H9 (cell line): ENCODE data around the gene ZNF680. TPM values are rescaled to one million over a fixed set of nuclear protein-coding genes. Genes with fewer than 3 reads are reported as not detected.

Experiments used
- DNase-seq: peaks from one replicate; pipeline ENCODE4 v3.0.0-alpha.2; 2017
- H2AFZ ChIP-seq: one replicate; pipeline ENCODE4 v1.6.1; 2013; ENCODE audit warnings: mild to moderate bottlenecking, low read length, control low read depth, moderate library complexity
- H2AK5ac ChIP-seq: 2 replicates; pipeline ENCODE4 v1.6.1; 2013; ENCODE audit warnings: low read length, control low read depth, mixed read lengths; ENCODE audit not compliant: insufficient read length
- H2BK120ac ChIP-seq: one replicate; pipeline ENCODE4 v1.6.1; 2013; ENCODE audit warnings: low read depth, mild to moderate bottlenecking, low read length, control low read depth, inconsistent platforms; ENCODE audit not compliant: poor library complexity, severe bottlenecking
- H2BK12ac ChIP-seq: 2 replicates; pipeline ENCODE4 v1.6.1; 2013; ENCODE audit warnings: low read length, control low read depth, mixed read lengths, low read depth; ENCODE audit not compliant: insufficient read length
- H2BK15ac ChIP-seq: 2 replicates; pipeline ENCODE4 v1.6.1; 2013; ENCODE audit warnings: low read depth, low read length, control low read depth
- H2BK20ac ChIP-seq: one replicate; pipeline ENCODE4 v1.6.1; 2013; ENCODE audit warnings: low read depth, mild to moderate bottlenecking, low read length, control low read depth, inconsistent platforms; ENCODE audit not compliant: poor library complexity, severe bottlenecking
- H2BK5ac ChIP-seq: 2 replicates; pipeline ENCODE4 v1.6.1; 2013; ENCODE audit warnings: low read length, control low read depth, mixed read lengths; ENCODE audit not compliant: insufficient read length
- H3K14ac ChIP-seq: 2 replicates; pipeline ENCODE4 v1.6.1; 2013; ENCODE audit warnings: low read length, control low read depth; ENCODE audit not compliant: insufficient read depth
- H3K18ac ChIP-seq: 2 replicates; pipeline ENCODE4 v1.6.1; 2013; ENCODE audit warnings: low read depth, mild to moderate bottlenecking, mixed read lengths, low read length, control low read depth; ENCODE audit not compliant: insufficient read length
- H3K23ac ChIP-seq: 2 replicates; pipeline ENCODE4 v1.6.1; 2013; ENCODE audit warnings: low read length, control low read depth, mixed read lengths, low read depth; ENCODE audit not compliant: insufficient read length
- H3K23me2 ChIP-seq: 2 replicates; pipeline ENCODE4 v1.6.1; 2013; ENCODE audit warnings: low read depth, mild to moderate bottlenecking, mixed read lengths, low read length, control low read depth; ENCODE audit not compliant: insufficient read length, poor library complexity, severe bottlenecking
- H3K27ac ChIP-seq: 2 replicates; pipeline ENCODE4 v1.5.1; 2013; ENCODE audit warnings: low read length, control low read depth, mixed read lengths, low read depth; ENCODE audit not compliant: insufficient read length
- H3K27me3 ChIP-seq: 2 replicates; pipeline ENCODE4 v1.6.1; 2013; ENCODE audit warnings: low read length, control low read depth, inconsistent platforms; ENCODE audit not compliant: insufficient read depth
- H3K4ac ChIP-seq: 2 replicates; pipeline ENCODE4 v1.6.1; 2013; ENCODE audit warnings: low read depth, mild to moderate bottlenecking, control low read depth, inconsistent platforms, low read length, moderate library complexity
- H3K4me1 ChIP-seq: 2 replicates; pipeline ENCODE4 v1.6.1; 2013; ENCODE audit warnings: low read length, control low read depth, inconsistent platforms; ENCODE audit not compliant: insufficient read depth
- H3K4me2 ChIP-seq: 2 replicates; pipeline ENCODE4 v1.6.1; 2013; ENCODE audit warnings: low read length, control low read depth, mixed read lengths; ENCODE audit not compliant: insufficient read length, insufficient read depth
- H3K56ac ChIP-seq: 2 replicates; pipeline ENCODE4 v1.6.1; 2013; ENCODE audit warnings: low read depth, mild to moderate bottlenecking, mixed read lengths, low read length, control low read depth; ENCODE audit not compliant: insufficient read length
- H3K79me1 ChIP-seq: 2 replicates; pipeline ENCODE4 v1.6.1; 2013; ENCODE audit warnings: low read depth, mild to moderate bottlenecking, moderate library complexity, low read length, control low read depth, inconsistent platforms; ENCODE audit not compliant: insufficient read depth, poor library complexity, severe bottlenecking
- H3K79me2 ChIP-seq: 2 replicates; pipeline ENCODE4 v1.6.1; 2013; ENCODE audit warnings: low read length, control low read depth, inconsistent platforms; ENCODE audit not compliant: insufficient read depth
- H3K9ac ChIP-seq: 2 replicates; pipeline ENCODE4 v1.6.1; 2013; ENCODE audit warnings: low read length, control low read depth, mixed read lengths; ENCODE audit not compliant: insufficient read length; ENCODE audit errors: extremely low read depth
- H3K9me3 ChIP-seq: one replicate; pipeline ENCODE4 v1.6.1; 2013; ENCODE audit warnings: low read depth, low read length, inconsistent platforms; ENCODE audit not compliant: control insufficient read depth
- H3T11ph ChIP-seq: one replicate; pipeline ENCODE4 v1.6.1; 2013; ENCODE audit warnings: mild to moderate bottlenecking, low read length, control low read depth, inconsistent platforms
- H4K20me1 ChIP-seq: one replicate; pipeline ENCODE4 v1.6.1; 2013; ENCODE audit not compliant: control insufficient read depth, insufficient read length, insufficient read depth
- H4K5ac ChIP-seq: 2 replicates; pipeline ENCODE4 v1.6.1; 2013; ENCODE audit warnings: low read depth, mild to moderate bottlenecking, mixed read lengths, low read length, control low read depth; ENCODE audit not compliant: insufficient read length
- H4K8ac ChIP-seq: replicated peaks from 2 replicates; pipeline ENCODE4 v1.6.1; 2013; ENCODE audit warnings: low read length, control low read depth, mixed read lengths, low read depth; ENCODE audit not compliant: insufficient read length
- H4K91ac ChIP-seq: 2 replicates; pipeline ENCODE4 v1.6.1; 2013; ENCODE audit warnings: low read depth, mild to moderate bottlenecking, moderate library complexity, mixed read lengths, low read length, control low read depth; ENCODE audit not compliant: insufficient read length
- H3K27ac Mint-ChIP-seq, 3 experiments: 2 replicates in 2 of 3; 3 replicates in 1 of 3; pipeline ENCODE4 v1.8.0; 2020 to 2021; ENCODE audit warnings: mixed read lengths in 3 of 3, mild to moderate bottlenecking in 1 of 3, moderate library complexity in 1 of 3
- H3K27me3 Mint-ChIP-seq: 2 replicates; pipeline ENCODE4 v1.8.0; 2021; ENCODE audit warnings: low read depth, mild to moderate bottlenecking, moderate library complexity, mixed read lengths
- H3K36me3 Mint-ChIP-seq, 3 experiments: 2 replicates in 2 of 3; 3 replicates in 1 of 3; pipeline ENCODE4 v1.8.0; 2020 to 2021; ENCODE audit warnings: low read depth in 3 of 3, mixed read lengths in 3 of 3; ENCODE audit not compliant: insufficient read depth in 1 of 3
- H3K4me1 Mint-ChIP-seq, 2 experiments: 2 replicates each; pipeline ENCODE4 v1.8.0; 2020; ENCODE audit warnings: mixed read lengths in 2 of 2
- H3K4me3 Mint-ChIP-seq, 2 experiments: 2 replicates in 1 of 2; 3 replicates in 1 of 2; pipeline ENCODE4 v1.8.0; 2020 to 2021; ENCODE audit warnings: mild to moderate bottlenecking in 2 of 2, mixed read lengths in 2 of 2, moderate library complexity in 1 of 2
- H3K9me3 Mint-ChIP-seq, 2 experiments: 2 replicates in 1 of 2; 3 replicates in 1 of 2; pipeline ENCODE4 v1.8.0; 2020; ENCODE audit warnings: mild to moderate bottlenecking in 2 of 2, mixed read lengths in 2 of 2, moderate library complexity in 1 of 2
- WGBS: extraction: QIAGEN DNeasy Blood & Tissue Kit; methylation state at CpG from one replicate; pipeline ENCODE4 v1.1.7; 2013; ENCODE audit warnings: missing lambda C conversion rate, low lambda C conversion rate, mixed read lengths; ENCODE audit not compliant: insufficient read length; ENCODE audit errors: extremely low coverage; 5-methylcytosine and 5-hydroxymethylcytosine counted together
- total RNA-seq: library from RNA; stranded (reverse); gene quantifications from 2 replicates; pipeline ENCODE4 v1.2.1, GENCODE V29; 2021
- TF ChIP-seq, protein P1 (sequence below): fragments of 200-600 bp; sonication (generic); conservative IDR thresholded peaks from 3 replicates; pipeline ENCODE4 v1.8.0; 2021; ENCODE audit warnings: antibody characterized with exemption, mild to moderate bottlenecking

ZNF680 gene
- total RNA-seq, 1 experiment from 2014 or later = 21.3 TPM

DNA sequence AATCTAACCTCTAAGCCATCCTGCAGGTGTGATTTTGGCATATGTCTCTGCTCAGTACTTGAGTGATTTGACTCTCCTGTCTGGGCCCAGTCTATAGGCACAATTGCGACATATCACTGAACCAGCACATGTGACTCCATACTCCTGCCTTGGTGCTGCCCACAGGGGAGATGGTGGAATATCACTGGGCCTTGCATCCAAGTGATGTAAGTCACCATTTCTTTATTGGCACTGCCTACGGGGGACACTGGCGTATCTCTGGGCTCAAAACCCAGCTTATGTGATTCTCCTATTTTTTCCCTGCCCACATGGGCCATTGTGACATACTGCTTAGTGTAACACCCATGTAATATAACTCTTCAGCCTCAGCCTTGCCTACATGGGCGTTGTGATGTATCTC lies 48.1 kb upstream of the ZNF680 start:
- no peaks in the 10 kb centered on the region; the same call in 1 of the 2 replicates for H3K27me3 Mint-ChIP-seq
- H3K9ac ChIP-seq = no peak overlapping the region
- no peak for DNase-seq
- no peak overlapping the region for H4K5ac ChIP-seq
- WGBS = no CpG with 5 or more reads among the region's 4 CpGs
- no peak overlapping the region for H3K4me3 Mint-ChIP-seq
- no peak overlapping the region for H3K56ac ChIP-seq
- H3K9me3 Mint-ChIP-seq = peaks cover 95 to 99% of the 10 kb centered on the region in 2 experiments
- H4K8ac ChIP-seq = no peak overlapping the region
- H3K27me3 ChIP-seq = no peaks in the 10 kb centered on the region; the same call in 1 of the 2 replicates
- no peaks in the 10 kb centered on the region for H3K4me1 Mint-ChIP-seq
- H2AFZ ChIP-seq = no peak overlapping the region
- no peak overlapping the region for H2AK5ac ChIP-seq
- no peak overlapping the region for H2BK12ac ChIP-seq
- H3K27ac ChIP-seq = no peak overlapping the region
- no peak overlapping the region for H3K23ac ChIP-seq
- H4K91ac ChIP-seq = no peak overlapping the region
- H3K14ac ChIP-seq = no peak overlapping the region
- no peak overlapping the region for H3K27ac Mint-ChIP-seq
- no peak overlapping the region for H2BK120ac ChIP-seq
- no peak overlapping the region for H3T11ph ChIP-seq
- H2BK15ac ChIP-seq = no peak overlapping the region
- H3K18ac ChIP-seq = no peak overlapping the region
- no peaks in the 10 kb centered on the region for H3K79me1 ChIP-seq
- H2BK20ac ChIP-seq = no peak overlapping the region
- TF ChIP-seq, protein P1, sequence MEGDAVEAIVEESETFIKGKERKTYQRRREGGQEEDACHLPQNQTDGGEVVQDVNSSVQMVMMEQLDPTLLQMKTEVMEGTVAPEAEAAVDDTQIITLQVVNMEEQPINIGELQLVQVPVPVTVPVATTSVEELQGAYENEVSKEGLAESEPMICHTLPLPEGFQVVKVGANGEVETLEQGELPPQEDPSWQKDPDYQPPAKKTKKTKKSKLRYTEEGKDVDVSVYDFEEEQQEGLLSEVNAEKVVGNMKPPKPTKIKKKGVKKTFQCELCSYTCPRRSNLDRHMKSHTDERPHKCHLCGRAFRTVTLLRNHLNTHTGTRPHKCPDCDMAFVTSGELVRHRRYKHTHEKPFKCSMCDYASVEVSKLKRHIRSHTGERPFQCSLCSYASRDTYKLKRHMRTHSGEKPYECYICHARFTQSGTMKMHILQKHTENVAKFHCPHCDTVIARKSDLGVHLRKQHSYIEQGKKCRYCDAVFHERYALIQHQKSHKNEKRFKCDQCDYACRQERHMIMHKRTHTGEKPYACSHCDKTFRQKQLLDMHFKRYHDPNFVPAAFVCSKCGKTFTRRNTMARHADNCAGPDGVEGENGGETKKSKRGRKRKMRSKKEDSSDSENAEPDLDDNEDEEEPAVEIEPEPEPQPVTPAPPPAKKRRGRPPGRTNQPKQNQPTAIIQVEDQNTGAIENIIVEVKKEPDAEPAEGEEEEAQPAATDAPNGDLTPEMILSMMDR = no peak
- H3K79me2 ChIP-seq = no peaks in the 10 kb centered on the region
- no peak overlapping the region for H3K4ac ChIP-seq
- no peaks in the 10 kb centered on the region for H4K20me1 ChIP-seq
- peaks cover 100% of the 10 kb centered on the region for H3K9me3 ChIP-seq
- H2BK5ac ChIP-seq = no peak overlapping the region
- no peak overlapping the region for H3K4me2 ChIP-seq
- no peaks in the 10 kb centered on the region for H3K4me1 ChIP-seq
- H3K36me3 Mint-ChIP-seq = peaks cover 0 to 26% (median 13%) of the 10 kb centered on the region in 3 experiments; a peak in 5 of 7 replicates
- no peaks in the 10 kb centered on the region for H3K23me2 ChIP-seq
